ENCODE measurements around the gene ATP11A.

ATP11A gene

DNA sequence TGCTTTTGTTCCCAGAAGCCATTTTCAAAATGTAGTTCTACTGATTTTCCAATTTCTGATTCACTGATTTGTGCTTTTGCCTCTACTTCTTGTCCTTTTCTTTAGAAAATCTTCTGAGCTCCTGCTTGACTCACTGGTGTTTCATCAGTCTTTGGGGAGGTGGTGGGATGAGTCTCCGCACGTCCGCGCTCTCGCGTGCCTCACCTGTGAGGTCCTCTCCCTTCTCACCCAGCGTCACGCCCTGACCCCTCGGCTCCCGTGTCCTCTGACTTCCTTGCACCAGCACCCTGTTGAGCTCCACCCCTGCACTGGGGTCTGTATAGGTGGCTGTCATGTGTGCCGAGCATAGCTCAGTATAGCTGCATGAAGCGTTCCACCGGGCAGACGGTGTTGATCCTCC is 226.5 kb downstream of the ATP11A start:
- no peak overlapping the region for H3K27ac ChIP-seq (ENCODE audit: low read length)
- no peak overlapping the region for H3K9ac ChIP-seq (ENCODE audit: low read depth, low read length)
- H3K36me3 ChIP-seq (ENCODE audit: insufficient read depth, low read depth, low read length), result no peaks in the 10 kb centered on the region
- no peak overlapping the region for H3K4me3 ChIP-seq (ENCODE audit: low read length)
- no peaks in the 10 kb centered on the region for H3K27me3 ChIP-seq (ENCODE audit: insufficient read depth, low read length)
- no peaks in the 10 kb centered on the region for H3K9me3 ChIP-seq (ENCODE audit: insufficient read depth, low read depth, low read length)
- H3K4me1 ChIP-seq (ENCODE audit: insufficient read depth, low read length), result peaks cover 6% of the 10 kb centered on the region; the same call in 1 of the 2 replicates

- Histone ChIP-seq H3K27me3 (ENCODE audit: insufficient read depth, low read length) (no peaks in the 10 kb centered on the region), H3K4me3 (ENCODE audit: low read length) (no peak overlapping the region), H3K4me1 (ENCODE audit: insufficient read depth, low read length) (peaks cover 6% of the 10 kb centered on the region; the same call in 1 of the 2 replicates), H3K27ac (ENCODE audit: low read length) (no peak overlapping the region), H3K36me3 (ENCODE audit: insufficient read depth, low read depth, low read length) (no peaks in the 10 kb centered on the region), H3K9ac (ENCODE audit: low read depth, low read length) (no peak overlapping the region), H3K9me3 (ENCODE audit: insufficient read depth, low read depth, low read length) (no peaks in the 10 kb centered on the region)
These were observed 227.3 kb downstream of the ATP11A start for GRCh38 chr13:112917056-112917664.

- Histone ChIP-seq H3K4me3 (ENCODE audit: low read length) (no peak overlapping the region), H3K9me3 (ENCODE audit: insufficient read depth, low read depth, low read length) (no peaks in the 10 kb centered on the region), H3K27ac (ENCODE audit: low read length) (no peak overlapping the region), H3K4me1 (ENCODE audit: insufficient read depth, low read length) (peaks cover 6% of the 10 kb centered on the region; the same call in 1 of the 2 replicates), H3K36me3 (ENCODE audit: insufficient read depth, low read depth, low read length) (no peaks in the 10 kb centered on the region), H3K27me3 (ENCODE audit: insufficient read depth, low read length) (no peaks in the 10 kb centered on the region), H3K9ac (ENCODE audit: low read depth, low read length) (no peak overlapping the region)
These were observed 227.9 kb downstream of the ATP11A start for GRCh38 chr13:112917737-112918136.

DNA sequence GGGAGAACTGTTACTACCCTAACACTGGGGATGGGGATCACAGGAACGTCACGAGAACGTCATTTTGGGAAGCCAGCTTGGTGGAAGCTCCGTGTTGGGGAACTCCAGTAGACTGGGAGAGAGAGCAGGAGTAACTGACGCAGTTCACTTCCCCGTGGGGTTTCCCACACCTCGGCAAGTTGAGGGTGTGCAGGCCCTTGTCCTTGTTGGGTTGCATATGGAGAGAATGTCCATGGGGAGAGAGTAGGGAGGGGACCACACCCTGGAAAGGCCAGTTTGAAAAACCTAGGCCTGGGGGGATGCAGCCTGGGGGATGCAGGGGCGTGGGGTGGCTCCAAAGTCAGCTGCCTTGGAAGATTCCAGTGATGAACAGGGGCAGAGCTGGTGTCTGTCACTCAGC is 228.4 kb downstream of the ATP11A start:
- H3K36me3 ChIP-seq (ENCODE audit: insufficient read depth, low read depth, low read length), result no peaks in the 10 kb centered on the region
- no peaks in the 10 kb centered on the region for H3K9me3 ChIP-seq (ENCODE audit: insufficient read depth, low read depth, low read length)
- H3K4me1 ChIP-seq (ENCODE audit: insufficient read depth, low read length), result peaks cover 6% of the 10 kb centered on the region; the same call in 1 of the 2 replicates
- no peak overlapping the region for H3K4me3 ChIP-seq (ENCODE audit: low read length)
- H3K9ac ChIP-seq (ENCODE audit: low read depth, low read length), result no peak overlapping the region
- H3K27me3 ChIP-seq (ENCODE audit: insufficient read depth, low read length), result no peaks in the 10 kb centered on the region
- H3K27ac ChIP-seq (ENCODE audit: low read length), result no peak overlapping the region

DNA sequence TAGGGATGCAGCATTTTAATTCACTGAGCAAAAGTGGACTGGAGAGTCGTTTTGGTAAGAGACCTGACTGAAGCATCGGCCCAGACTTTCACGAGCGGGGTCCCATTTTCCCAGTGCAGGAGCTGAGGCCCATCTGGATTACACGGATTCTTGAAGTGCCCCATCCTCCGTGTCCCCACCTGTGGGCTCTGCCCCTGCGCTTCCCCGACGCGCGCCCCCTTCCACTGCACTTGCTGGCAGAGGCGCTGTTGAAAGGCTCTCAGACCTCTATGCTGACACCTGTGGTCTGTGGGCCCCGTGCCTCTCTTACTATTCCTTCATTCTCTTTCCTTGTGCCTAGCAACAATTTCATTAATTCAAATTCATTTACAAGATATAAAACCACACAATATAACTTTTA is 228.9 kb downstream of the ATP11A start:
- no peak overlapping the region for H3K27ac ChIP-seq (ENCODE audit: low read length)
- no peaks in the 10 kb centered on the region for H3K9me3 ChIP-seq (ENCODE audit: insufficient read depth, low read depth, low read length)
- H3K4me1 ChIP-seq (ENCODE audit: insufficient read depth, low read length), result peaks cover 6% of the 10 kb centered on the region; the same call in 1 of the 2 replicates
- H3K27me3 ChIP-seq (ENCODE audit: insufficient read depth, low read length), result no peaks in the 10 kb centered on the region
- H3K4me3 ChIP-seq (ENCODE audit: low read length), result no peak overlapping the region
- H3K9ac ChIP-seq (ENCODE audit: low read depth, low read length), result no peak overlapping the region
- H3K36me3 ChIP-seq (ENCODE audit: insufficient read depth, low read depth, low read length), result no peaks in the 10 kb centered on the region

- Histone ChIP-seq H3K4me1 (ENCODE audit: insufficient read depth, low read length) (peaks cover 6% of the 10 kb centered on the region; the same call in 1 of the 2 replicates), H3K27me3 (ENCODE audit: insufficient read depth, low read length) (no peaks in the 10 kb centered on the region), H3K9me3 (ENCODE audit: insufficient read depth, low read depth, low read length) (no peaks in the 10 kb centered on the region), H3K9ac (ENCODE audit: low read depth, low read length) (no peak overlapping the region), H3K4me3 (ENCODE audit: low read length) (no peak overlapping the region), H3K36me3 (ENCODE audit: insufficient read depth, low read depth, low read length) (no peaks in the 10 kb centered on the region), H3K27ac (ENCODE audit: low read length) (no peak overlapping the region)
These were observed 234.1 kb downstream of the ATP11A start for GRCh38 chr13:112923962-112924361.

DNA sequence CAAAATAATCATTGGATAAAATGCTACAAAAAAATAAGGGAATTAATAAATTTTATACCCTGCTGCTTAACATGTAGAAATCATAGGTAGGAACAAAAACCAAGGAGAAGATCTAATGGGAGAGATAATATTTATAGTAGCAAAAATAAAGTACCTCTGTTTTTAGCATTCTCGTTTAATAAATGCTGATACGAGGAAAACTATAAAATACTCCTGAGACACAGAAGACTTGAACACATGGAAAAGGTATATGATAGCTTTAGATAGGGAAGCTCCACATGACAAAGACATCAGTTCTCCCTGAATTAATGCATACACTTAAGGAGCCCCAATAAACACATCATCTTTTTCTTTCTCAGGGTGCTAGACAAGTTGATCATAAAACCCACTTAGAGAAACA is 234.5 kb downstream of the ATP11A start:
- no peaks in the 10 kb centered on the region for H3K36me3 ChIP-seq (ENCODE audit: insufficient read depth, low read depth, low read length)
- H3K27me3 ChIP-seq (ENCODE audit: insufficient read depth, low read length), result no peaks in the 10 kb centered on the region
- H3K27ac ChIP-seq (ENCODE audit: low read length), result no peak overlapping the region
- peaks cover 6% of the 10 kb centered on the region; the same call in 1 of the 2 replicates for H3K4me1 ChIP-seq (ENCODE audit: insufficient read depth, low read length)
- no peaks in the 10 kb centered on the region for H3K9me3 ChIP-seq (ENCODE audit: insufficient read depth, low read depth, low read length)
- no peak overlapping the region for H3K4me3 ChIP-seq (ENCODE audit: low read length)
- no peak overlapping the region for H3K9ac ChIP-seq (ENCODE audit: low read depth, low read length)

DNA sequence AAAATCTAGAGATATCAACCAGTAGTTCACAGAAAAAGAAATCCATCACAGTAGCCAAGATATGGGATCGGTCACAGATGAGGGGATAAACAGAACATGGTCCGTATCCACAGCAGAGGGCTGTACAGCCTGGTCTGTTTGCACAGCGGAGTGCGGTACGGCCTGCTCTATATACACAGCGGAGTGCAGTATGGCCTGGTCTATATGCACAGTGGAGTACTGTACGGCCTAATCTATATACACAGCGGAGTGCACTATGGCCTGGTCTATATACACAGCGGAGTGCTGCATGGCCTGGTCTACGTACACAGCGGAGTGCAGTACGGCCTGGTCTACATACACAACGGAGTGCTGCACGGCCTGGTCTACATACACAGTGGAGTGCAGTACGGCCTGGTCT is 236.2 kb downstream of the ATP11A start:
- H3K4me3 ChIP-seq (ENCODE audit: low read length), result no peak overlapping the region
- no peak overlapping the region for H3K27ac ChIP-seq (ENCODE audit: low read length)
- H3K4me1 ChIP-seq (ENCODE audit: insufficient read depth, low read length), result no peaks in the 10 kb centered on the region
- H3K9me3 ChIP-seq (ENCODE audit: insufficient read depth, low read depth, low read length), result no peaks in the 10 kb centered on the region
- H3K36me3 ChIP-seq (ENCODE audit: insufficient read depth, low read depth, low read length), result no peaks in the 10 kb centered on the region
- no peak overlapping the region for H3K9ac ChIP-seq (ENCODE audit: low read depth, low read length)
- no peaks in the 10 kb centered on the region for H3K27me3 ChIP-seq (ENCODE audit: insufficient read depth, low read length)

- peaks cover 4% of the 10 kb centered on the region; the same call in 1 of the 2 replicates for H3K4me1 ChIP-seq (ENCODE audit: insufficient read depth, low read length)
- H3K27ac ChIP-seq (ENCODE audit: low read length), result no peak overlapping the region
- no peaks in the 10 kb centered on the region for H3K27me3 ChIP-seq (ENCODE audit: insufficient read depth, low read length)
- H3K4me3 ChIP-seq (ENCODE audit: low read length), result no peak overlapping the region
- H3K9ac ChIP-seq (ENCODE audit: low read depth, low read length), result no peak overlapping the region
- no peaks in the 10 kb centered on the region for H3K9me3 ChIP-seq (ENCODE audit: insufficient read depth, low read depth, low read length)
- no peaks in the 10 kb centered on the region for H3K36me3 ChIP-seq (ENCODE audit: insufficient read depth, low read depth, low read length)
These were observed 237.2 kb downstream of the ATP11A start for GRCh38 chr13:112926993-112927392.

GRCh38 chr13:112928020-112928971 is 238.5 kb downstream of the ATP11A start:
- Histone ChIP-seq H3K9ac (ENCODE audit: low read depth, low read length) (no peak overlapping the region), H3K9me3 (ENCODE audit: insufficient read depth, low read depth, low read length) (no peaks in the 10 kb centered on the region), H3K4me3 (ENCODE audit: low read length) (no peak overlapping the region), H3K36me3 (ENCODE audit: insufficient read depth, low read depth, low read length) (no peaks in the 10 kb centered on the region), H3K27ac (ENCODE audit: low read length) (no peak overlapping the region), H3K4me1 (ENCODE audit: insufficient read depth, low read length) (peaks cover 4% of the 10 kb centered on the region; the same call in 1 of the 2 replicates), H3K27me3 (ENCODE audit: insufficient read depth, low read length) (no peaks in the 10 kb centered on the region)

- Histone ChIP-seq H3K4me1 (ENCODE audit: insufficient read depth, low read length) (peaks cover 4% of the 10 kb centered on the region; the same call in 1 of the 2 replicates), H3K36me3 (ENCODE audit: insufficient read depth, low read depth, low read length) (no peaks in the 10 kb centered on the region), H3K9ac (ENCODE audit: low read depth, low read length) (no peak overlapping the region), H3K4me3 (ENCODE audit: low read length) (no peak overlapping the region), H3K27me3 (ENCODE audit: insufficient read depth, low read length) (no peaks in the 10 kb centered on the region), H3K27ac (ENCODE audit: low read length) (no peak overlapping the region), H3K9me3 (ENCODE audit: insufficient read depth, low read depth, low read length) (no peaks in the 10 kb centered on the region)
These were observed 239.3 kb downstream of the ATP11A start for GRCh38 chr13:112928972-112929782.
